Measurements from ENCODE around the gene MAML1.

The MAML1 gene

GRCh38 chr5:179806250-179807048 lies 73.8 kb downstream of the MAML1 start, which contains the start of gene MGAT4B:
TSS of gene MGAT4B (minus strand) at chr5:179806866. CDS start at chr5:179806583, 283 bp downstream.
- DNase-seq (ENCODE audit: low read depth) = no peak

GRCh38 chr5:179812135-179812825 lies 79.7 kb downstream of the MAML1 start:
- no peak for DNase-seq (ENCODE audit: low read depth)

DNA sequence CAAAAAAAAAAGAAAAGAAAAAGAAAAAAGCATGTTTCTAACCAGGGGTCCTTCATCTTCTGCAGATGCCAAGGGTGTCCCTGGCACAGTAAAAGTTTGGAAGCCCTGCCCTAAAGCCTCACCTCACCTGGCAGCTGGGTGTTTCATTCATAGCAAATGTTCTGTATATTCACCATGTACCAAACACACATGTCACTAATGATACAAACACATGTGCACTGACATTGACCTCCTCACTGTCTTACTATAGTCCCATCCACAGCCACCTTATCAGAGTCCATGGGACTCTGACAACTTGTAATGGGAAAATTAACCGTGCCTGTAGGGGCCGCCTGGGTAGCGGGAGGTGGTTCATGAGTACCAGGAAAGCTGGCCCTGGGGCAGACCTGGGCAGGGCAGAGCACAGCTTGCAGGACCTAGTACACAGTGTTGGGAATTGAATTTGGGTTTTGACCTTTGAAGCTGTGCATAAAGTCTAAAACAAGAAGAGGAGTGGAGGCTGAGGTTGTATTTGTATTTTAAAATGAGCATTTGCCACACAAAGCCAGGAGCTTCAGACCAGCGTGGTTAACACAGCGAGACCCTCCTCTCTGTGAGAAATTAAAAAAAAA lies 80.5 kb downstream of the MAML1 start:
- no peak for DNase-seq (ENCODE audit: low read depth)

DNA sequence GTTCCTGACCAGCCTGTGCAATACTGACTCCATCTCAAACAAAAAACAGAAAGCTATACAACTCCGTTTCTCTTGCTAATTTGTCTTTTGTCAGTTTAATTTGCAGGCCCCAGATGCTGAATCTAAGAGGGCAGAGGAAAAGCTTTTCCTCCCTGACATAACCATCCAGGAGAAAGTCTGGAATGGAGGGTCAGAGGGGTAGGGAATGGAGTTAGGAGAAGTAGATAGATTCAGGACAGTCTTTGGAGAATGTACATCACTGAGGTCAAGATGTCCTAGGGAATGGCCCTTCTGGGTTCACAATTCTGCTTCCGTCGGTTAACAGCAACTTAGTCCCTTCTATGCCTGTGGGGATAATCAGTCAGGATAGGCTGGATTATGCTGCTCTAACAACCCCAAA lies 81.5 kb downstream of the MAML1 start:
- DNase-seq (ENCODE audit: low read depth) = no peak

DNA sequence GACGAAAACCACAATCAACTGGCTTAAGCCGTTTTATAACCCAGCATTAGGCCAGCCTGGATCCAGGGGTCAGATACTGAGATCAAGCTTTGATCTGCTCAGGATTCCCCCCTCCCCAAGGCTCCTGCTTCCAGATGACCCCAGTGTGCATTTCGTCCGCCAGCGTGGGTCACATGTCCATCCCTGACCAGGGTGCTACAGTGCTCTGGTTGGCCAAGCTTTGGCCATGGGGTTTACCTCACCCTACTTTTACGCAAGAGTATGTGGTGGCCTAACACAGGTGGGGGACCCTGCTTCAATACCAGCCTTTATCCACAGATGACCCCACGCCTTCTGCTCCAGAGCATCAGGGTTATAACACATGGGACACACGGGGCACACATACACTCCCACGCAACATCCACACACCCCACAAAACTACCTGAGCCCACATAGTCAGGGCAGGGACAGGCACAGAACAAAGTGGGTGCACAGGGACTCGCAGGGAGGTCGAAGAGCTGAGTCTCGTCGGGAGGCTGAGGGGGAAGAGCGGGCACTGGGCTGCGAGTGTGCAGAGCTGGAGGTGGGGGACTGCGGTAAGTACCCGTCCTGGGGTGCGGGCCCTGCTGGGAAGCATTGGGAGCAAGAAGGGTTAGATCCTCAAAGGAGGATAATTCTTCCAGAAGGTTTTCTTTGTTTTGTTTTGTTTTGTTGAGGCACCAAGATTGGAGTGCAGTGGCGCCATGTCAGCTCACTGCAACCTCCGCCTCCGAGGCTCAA lies 83.0 kb downstream of the MAML1 start:
- DNase-seq (ENCODE audit: low read depth) = no peak

GRCh38 chr5:179816401-179816795 lies 83.8 kb downstream of the MAML1 start:
- no peak for DNase-seq (ENCODE audit: low read depth)

DNA sequence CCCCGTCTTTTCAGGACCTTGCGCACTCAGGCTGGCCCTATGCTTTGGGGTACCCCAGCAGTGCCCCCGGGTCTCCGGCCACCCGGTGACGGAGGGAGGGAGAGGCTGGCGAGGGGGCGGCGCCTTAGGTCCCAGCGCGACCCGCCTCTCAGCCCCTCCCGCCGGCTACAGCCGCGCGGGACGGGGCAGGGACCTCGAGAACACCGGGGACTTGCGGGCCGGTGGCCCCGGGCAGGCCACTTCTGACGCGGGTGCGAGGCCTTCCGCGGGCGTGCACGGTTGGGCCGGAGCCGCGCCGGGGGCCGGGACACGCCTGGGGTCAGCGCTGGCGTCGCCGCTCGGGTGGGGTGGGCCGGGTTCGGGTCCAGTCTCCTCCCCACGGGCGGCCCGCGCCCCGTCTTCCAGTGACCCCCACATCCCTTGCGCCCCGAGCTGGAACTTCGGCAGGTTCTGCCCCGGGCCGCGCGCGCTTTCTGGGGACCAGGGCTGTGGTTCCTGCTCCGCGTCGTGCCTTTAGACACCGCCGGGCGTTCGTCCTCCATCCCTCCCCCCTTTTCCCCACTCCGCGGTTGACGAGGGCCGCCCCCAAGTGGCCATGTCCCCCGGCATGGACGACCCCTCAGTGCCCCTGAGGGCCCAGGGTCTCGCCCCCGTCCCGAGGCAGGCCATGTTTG lies 84.3 kb downstream of the MAML1 start:
- no peak for DNase-seq (ENCODE audit: low read depth)

DNA sequence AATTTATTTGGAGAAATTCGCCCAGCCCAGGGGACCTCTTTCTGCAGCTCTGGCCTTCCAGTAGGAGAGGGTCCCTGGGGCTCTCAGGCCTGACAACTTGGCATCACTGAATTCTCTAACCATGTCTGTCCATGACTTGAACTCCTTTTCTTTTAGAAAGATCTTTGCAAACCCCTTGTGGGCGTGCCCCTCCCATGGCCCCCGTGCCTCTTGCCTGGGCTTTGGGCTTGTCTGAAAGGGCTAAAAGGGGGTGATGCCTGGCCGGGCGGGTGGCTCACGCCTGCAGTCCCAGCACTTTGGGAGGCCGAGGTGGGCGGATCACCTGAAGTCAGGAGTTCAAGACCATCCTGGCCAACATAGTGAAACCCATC lies 84.8 kb downstream of the MAML1 start:
- no peak for DNase-seq (ENCODE audit: low read depth)

GRCh38 chr5:179817890-179818745 lies 85.5 kb downstream of the MAML1 start:
- DNase-seq (ENCODE audit: low read depth) = no peak

GRCh38 chr5:179818746-179819295 lies 86.2 kb downstream of the MAML1 start:
- DNase-seq (ENCODE audit: low read depth) = peak; percentile 76

GRCh38 chr5:179819296-179820126 lies 86.9 kb downstream of the MAML1 start:
- DNase-seq (ENCODE audit: low read depth) = no peak

- no peak for DNase-seq (ENCODE audit: low read depth)
Measured at GRCh38 chr5:179820127-179820482, 87.5 kb downstream of the MAML1 start.

GRCh38 chr5:179820483-179821297 lies 88.1 kb downstream of the MAML1 start, which contains the start of gene SQSTM1:
TSS of gene SQSTM1 (plus strand) at chr5:179820905. CDS start at chr5:179820937, 32 bp downstream.
- DNase-seq (ENCODE audit: low read depth) = peak; percentile 67

- DNase-seq (ENCODE audit: low read depth) = peak; percentile 69
Measured at GRCh38 chr5:179821298-179822058, 88.9 kb downstream of the MAML1 start.

DNA sequence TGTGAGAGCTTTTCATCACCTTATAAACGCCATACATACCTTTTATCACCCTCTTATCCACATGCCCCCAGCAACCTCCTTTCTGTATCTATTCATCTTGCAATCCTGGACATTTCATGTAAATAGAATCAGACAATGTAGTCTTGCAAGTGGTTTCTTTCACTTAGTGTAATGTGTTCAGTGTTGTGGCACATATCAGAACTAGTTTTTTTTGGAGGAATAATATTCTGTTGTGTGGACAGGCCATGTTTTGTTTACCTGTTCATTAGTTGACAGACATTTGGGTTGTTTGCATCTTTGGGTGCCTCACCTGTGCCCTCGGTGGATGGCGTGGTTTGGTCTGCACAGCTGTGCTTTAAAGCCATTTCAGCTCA lies 89.4 kb downstream of the MAML1 start:
- DNase-seq (ENCODE audit: low read depth) = no peak

- no peak for DNase-seq (ENCODE audit: low read depth)
Measured at GRCh38 chr5:179822444-179822990, 89.9 kb downstream of the MAML1 start.

GRCh38 chr5:179823937-179824744 lies 91.5 kb downstream of the MAML1 start:
- DNase-seq (ENCODE audit: low read depth) = no peak

Data from stimulated activated CD8-positive, alpha-beta memory T cell treated with anti-CD3 and anti-CD28 coated beads, Interleukin-15, amount 100 ng/mL, for 1 hour (primary cell).